ELF-1 (cell line): Measurements from ENCODE around the gene NME7.

ENCODE experiments used
- DNase-seq: peaks from one replicate; pipeline ENCODE4 v3.0.0-alpha.2; 2016; ENCODE audit warnings: low read depth, low spot score

The NME7 gene

GRCh38 chr1:169085911-169086310 lies 281.7 kb downstream of the NME7 start:
- no peak for DNase-seq
